ENCODE measurements around the gene TUBB2B. TPM values are rescaled to one million over a fixed set of nuclear protein-coding genes. Genes with fewer than 3 reads are reported as not detected.

Gene TUBB2B
- total and polyA plus RNA-seq, 9 donors, result 0.67 to 3.6 (median 1.1) TPM

GRCh38 chr6:3235486-3235885, 8.0 kb upstream of the TUBB2B start:
- intact Hi-C loops (cut with DNase I), result no loop called here
- no peak for DNase-seq
- Histone ChIP-seq H3K27me3 (no peaks in the 10 kb centered on the region), H3K4me1 (ENCODE audit: insufficient read depth) (peaks cover 4% of the 10 kb centered on the region), H3K4me3 (no peak overlapping the region), H3K36me3 (no peaks in the 10 kb centered on the region), H3K9me3 (no peaks in the 10 kb centered on the region), H3K27ac (no peak overlapping the region)
- no peak for TF ChIP-seq CTCF (IDR thresholded peaks at IDR 0.05)
- TF ChIP-seq EP300 (IDR thresholded peaks at IDR 0.05), result no peak
- TF ChIP-seq POLR2A (IDR thresholded peaks at IDR 0.05), result no peak
- WGBS, 3 donors, result 86 to 97% (median 87%) methylated on average over 2 of the region's 2 CpGs

- H3K9me3 ChIP-seq, result no peaks in the 10 kb centered on the region
- intact Hi-C loops (cut with DNase I), result no loop called here
- WGBS, 3 donors, result 73 to 92% (median 86%) methylated on average over 3 of the region's 3 CpGs
These were observed 6.5 kb upstream of the TUBB2B start for GRCh38 chr6:3233904-3234303.

GRCh38 chr6:3233321-3233720, 5.9 kb upstream of the TUBB2B start:
- TF ChIP-seq POLR2A (IDR thresholded peaks at IDR 0.05), result no peak
- TF ChIP-seq EP300 (IDR thresholded peaks at IDR 0.05), result no peak
- no peak for TF ChIP-seq CTCF (IDR thresholded peaks at IDR 0.05)
- H3K9me3 ChIP-seq, result no peaks in the 10 kb centered on the region
- 77 to 87% (median 86%) methylated on average over 3 of the region's 3 CpGs for WGBS, 3 donors
- peaks cover 2% of the 10 kb centered on the region for H3K27me3 ChIP-seq
- no peak overlapping the region for H3K27ac ChIP-seq
- no peaks in the 10 kb centered on the region for H3K36me3 ChIP-seq
- intact Hi-C loops (cut with DNase I), result no loop called here
- no peak overlapping the region for H3K4me3 ChIP-seq
- peaks cover 6% of the 10 kb centered on the region for H3K4me1 ChIP-seq (ENCODE audit: insufficient read depth)
- no peak for DNase-seq

More at GRCh38 chr6:3233904-3234303, 6.5 kb upstream of the TUBB2B start:
- Histone ChIP-seq H3K27ac (no peak overlapping the region), H3K36me3 (no peaks in the 10 kb centered on the region), H3K4me1 (ENCODE audit: insufficient read depth) (peaks cover 4% of the 10 kb centered on the region), H3K4me3 (no peak overlapping the region), H3K27me3 (peaks cover 2% of the 10 kb centered on the region)
- TF ChIP-seq EP300 (IDR thresholded peaks at IDR 0.05), result no peak
- no peak for TF ChIP-seq POLR2A (IDR thresholded peaks at IDR 0.05)
- no peak for TF ChIP-seq CTCF (IDR thresholded peaks at IDR 0.05)
- DNase-seq, result no peak

GRCh38 chr6:3232017-3232945, 4.8 kb upstream of the TUBB2B start:
- intact Hi-C loops (cut with DNase I), result no loop called here
- Histone ChIP-seq H3K4me1 (ENCODE audit: insufficient read depth) (peaks cover 11% of the 10 kb centered on the region), H3K27me3 (peaks cover 2% of the 10 kb centered on the region), H3K36me3 (no peaks in the 10 kb centered on the region), H3K27ac (no peak overlapping the region), H3K4me3 (peak overlapping the region; percentile 52), H3K9me3 (no peaks in the 10 kb centered on the region)
- WGBS, 3 donors, result 21 to 23% (median 21%) methylated on average over 23 of the region's 23 CpGs
- DNase-seq, result no peak
- TF ChIP-seq POLR2A (IDR thresholded peaks at IDR 0.05), result no peak
- TF ChIP-seq EP300 (IDR thresholded peaks at IDR 0.05), result no peak
- no peak for TF ChIP-seq CTCF (IDR thresholded peaks at IDR 0.05)
